ENCODE data around the gene PDHA1. TPM values are rescaled to one million over a fixed set of nuclear protein-coding genes. Genes with fewer than 3 reads are reported as not detected.

Gene PDHA1
- 81.0 and 90.2 TPM in 2 replicates for total RNA-seq

GRCh38 chrX:19343535-19344408 is at the start of gene PDHA1:
Gene PDHA1, plus strand, starts transcription at chrX:19343927. Its CDS starts 111 bp downstream, at chrX:19344038.

Other genes starting within 250 kb of the PDHA1 start
- gene ADGRG2, start 221.5 kb upstream of the PDHA1 start, total RNA-seq = under 0.01 TPM in 1 of 2 replicates, not detected in the other
- 0.11 and 0.12 TPM in 2 replicates for gene MAP3K15, start 171.6 kb downstream of the PDHA1 start, total RNA-seq

All from uterine smooth muscle cell (primary cell).